HG03064 (cell line): ENCODE results near the gene KATNAL1.

ENCODE experiments used
- ATAC-seq: cut with Tn5 transposase; IDR thresholded peaks from one replicate; pipeline ENCODE4 v1.9.1; 2021; ENCODE audit warnings: low read depth; ENCODE audit not compliant: unreplicated experiment

Gene KATNAL1

DNA sequence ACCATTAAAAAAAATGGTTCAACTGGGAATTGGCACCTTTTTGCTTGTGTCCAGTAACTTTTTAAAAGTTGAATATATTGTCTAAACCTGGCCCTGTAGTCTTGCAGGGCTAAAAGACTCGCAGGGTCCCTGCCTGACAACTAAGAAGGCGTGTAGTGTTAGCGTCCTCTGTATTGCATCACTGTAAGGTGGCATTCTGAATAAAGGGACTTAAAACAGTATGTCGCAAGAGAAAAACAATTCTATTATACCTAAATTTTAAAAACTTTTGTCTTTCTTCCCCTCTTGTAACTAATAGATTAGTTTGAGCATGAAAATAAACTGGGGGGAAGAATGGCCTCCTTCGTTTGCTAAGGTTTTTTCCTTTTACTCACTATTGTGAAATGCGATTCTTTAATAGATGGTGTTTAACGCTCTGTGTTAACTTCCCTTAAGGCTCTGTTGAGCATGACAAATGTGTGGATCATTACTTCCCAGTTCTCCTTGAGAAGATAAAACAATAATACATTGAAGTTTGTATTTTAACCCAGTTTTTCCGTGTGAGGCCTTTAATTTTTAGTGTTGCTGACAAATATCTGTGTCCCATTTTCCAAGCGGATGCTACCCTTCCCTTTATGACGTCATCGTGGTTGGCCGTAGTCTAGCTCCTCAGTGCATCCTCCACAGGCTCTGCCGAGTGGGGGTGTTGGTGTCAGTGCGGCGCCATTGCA, 134.6 kb downstream of the KATNAL1 start:
- no peak for ATAC-seq

DNA sequence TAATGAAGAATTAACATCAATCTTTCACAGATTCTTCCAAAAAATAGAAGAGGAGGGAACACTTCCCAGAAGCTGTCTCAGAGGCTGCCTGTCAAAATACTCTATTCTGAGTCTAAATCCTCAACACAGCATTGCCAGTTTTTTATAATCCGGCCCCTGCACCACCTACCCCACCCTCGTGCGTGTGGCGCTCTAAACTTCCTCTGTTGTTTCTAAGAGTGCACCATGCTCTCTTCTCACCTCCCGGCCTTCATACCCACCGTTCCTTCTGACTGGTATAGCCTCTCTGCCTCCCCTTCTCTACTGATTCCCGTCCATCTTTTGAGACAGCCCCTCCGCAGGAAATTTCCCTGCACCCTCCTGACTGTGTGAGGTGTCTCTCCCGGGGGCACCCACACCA, 136.8 kb downstream of the KATNAL1 start:
- no peak for ATAC-seq

DNA sequence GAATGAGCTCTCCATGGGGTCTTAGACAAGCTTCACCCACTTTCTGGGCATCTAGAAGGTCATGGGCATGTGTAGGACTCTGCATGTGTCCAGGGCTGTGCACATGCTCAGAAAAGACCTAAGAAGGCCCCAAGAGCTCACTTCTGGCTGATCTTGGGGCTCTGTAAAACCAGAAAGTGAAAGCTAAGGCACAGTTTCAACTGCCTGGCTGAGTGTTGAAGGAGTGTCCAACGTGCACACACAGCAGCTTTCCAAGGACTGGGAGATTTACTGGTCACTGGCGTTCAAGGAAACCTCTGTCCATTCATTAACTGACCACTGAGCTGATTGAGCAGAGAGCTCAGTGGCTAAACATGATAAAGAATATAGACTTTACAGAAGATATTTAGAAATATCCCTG, 137.9 kb downstream of the KATNAL1 start:
- no peak for ATAC-seq

DNA sequence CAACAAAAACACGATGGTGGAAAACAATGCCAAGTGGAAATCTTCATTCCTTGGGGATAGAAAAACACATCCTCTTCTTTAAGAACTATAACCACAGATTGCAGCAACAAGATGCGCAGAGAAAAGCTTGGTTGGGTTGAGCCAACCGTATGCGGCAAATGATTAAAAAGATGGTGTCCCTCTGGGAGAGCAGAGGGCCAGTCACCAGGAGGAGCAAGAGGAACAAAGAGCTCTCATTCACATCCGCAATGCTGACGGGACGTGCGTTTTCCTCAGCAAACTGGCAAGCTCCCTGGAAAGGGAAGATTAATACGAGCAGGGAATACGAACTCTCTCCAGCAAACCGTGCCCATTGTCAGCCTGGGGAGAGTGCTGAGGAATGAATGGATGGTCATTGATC, 141.6 kb downstream of the KATNAL1 start:
- ATAC-seq: no peak

DNA sequence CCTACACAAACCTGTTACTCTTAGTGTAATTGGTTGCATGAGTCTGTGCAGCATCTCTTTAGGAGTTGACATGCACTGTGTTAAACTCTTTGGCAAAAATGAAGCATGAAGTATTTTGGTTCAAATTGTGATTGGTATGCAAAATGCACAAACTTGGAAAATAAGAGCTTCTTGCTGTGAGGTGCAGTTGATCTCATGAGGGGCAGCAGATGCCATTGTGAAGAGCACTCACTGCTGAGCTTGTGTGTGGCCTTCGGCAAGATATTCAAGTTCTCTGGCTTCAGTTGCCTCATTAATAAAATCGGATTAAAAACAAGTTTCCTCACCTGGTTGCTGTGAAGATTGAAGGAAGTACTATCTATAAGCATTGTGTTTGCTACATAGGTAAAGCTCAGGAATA, 142.3 kb downstream of the KATNAL1 start:
- ATAC-seq: no peak

DNA sequence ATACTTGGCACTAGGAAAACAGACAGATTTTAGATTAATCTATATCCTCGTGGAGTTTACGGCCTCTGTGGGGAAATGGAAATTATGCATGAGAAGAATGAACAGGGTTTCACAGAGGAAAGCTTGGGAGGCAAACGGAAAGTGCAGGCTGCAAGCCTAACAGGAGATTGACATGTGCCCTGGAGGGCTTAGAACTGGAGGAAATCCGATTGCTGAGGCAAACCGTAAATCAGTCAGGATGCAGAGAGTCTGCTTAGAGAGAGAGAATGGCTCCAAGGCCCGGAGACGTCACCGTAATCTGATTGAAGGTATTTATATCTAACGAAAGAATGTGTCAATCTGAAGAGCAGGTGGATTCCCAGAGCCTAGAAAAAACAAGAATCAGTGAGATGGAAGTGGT, 143.2 kb downstream of the KATNAL1 start:
- no peak for ATAC-seq

DNA sequence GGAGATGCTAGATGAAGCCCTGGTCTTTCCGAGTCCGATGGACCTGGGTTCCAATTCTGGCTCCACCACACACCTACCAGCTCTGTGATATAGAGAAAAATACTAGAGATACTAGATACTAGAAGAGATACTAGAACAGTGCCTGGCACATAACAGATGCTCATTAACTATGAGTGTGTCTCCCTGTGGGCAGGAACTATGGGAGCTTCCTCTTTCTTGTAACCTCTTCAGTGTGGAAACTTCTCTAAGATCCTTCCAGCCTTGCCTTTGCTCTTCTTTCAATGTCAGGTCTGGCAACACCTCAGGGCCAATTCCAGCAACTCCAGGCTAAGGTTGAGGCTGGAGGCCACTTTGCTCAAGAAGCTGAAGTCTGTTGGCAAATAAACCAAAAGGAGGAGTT, 143.9 kb downstream of the KATNAL1 start:
- ATAC-seq: no peak

DNA sequence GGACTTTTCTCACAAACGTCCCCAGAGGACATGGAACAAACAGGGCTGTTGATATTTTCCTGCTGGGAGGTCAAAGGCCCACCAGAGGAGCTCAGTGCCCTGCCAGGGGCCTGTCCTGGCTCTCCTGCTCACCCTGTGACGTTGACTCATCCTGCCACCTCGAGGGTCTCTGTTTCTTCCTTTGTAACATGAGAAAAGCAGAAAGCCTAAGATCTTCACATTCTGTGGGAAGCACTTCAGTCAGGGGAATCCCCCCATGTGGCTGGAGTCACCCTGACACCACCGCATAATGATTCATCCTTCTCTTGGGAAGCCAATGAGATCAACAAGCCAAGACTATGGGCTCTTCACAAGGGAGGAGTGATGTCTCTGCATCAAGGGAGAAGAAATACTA, 147.9 kb downstream of the KATNAL1 start:
- ATAC-seq: no peak

DNA sequence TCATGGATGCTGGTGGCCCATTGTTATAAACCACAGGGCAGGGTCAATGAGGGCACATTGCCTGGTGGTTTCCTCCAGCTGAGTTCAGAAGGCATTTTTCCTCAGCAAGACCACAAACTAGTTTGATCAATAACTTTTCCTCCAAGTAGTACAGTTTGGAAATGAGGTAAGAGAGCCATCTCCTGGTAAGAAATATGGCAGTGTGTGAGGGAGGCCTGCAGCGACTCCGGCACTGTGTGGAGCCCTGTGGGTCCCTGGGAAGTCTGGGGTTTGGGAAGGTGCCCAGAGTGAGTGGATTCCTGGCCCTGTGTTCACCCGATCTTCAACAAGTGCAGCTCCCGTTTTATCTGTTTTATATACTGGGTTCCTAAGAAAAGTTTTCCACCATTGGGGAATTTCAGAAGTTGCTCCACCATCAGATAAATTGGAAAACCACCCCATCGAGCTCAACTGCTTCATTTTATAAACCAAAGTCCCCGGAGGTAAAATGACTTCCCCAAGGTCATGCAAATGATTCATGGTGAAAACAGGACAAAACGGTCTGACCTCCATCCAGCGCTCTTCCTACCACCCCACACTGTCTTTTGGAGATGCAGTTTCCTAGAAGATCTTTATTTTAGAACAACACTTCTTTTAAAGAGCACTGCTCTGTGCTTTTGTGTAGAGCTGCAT, 148.4 kb downstream of the KATNAL1 start:
- ATAC-seq: no peak

DNA sequence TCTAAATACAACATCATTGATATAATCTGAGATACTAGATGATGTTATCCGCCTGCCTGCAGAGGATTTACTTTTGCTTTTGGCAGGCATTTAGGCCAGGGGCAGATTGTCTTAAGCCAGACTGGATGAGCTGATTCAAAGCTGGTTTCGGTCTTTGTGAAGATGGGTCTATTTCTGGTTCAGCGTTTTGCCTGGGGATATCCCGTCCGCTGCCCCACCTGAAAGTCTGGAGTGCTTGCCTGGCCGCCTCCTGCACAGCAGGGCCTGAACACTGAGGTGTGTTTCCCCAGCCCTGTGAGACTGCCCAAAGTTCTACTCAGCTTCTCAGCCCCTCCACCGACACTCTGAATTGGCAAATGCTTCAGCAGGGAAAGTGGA, 149.7 kb downstream of the KATNAL1 start:
- ATAC-seq: peak; percentile 50

DNA sequence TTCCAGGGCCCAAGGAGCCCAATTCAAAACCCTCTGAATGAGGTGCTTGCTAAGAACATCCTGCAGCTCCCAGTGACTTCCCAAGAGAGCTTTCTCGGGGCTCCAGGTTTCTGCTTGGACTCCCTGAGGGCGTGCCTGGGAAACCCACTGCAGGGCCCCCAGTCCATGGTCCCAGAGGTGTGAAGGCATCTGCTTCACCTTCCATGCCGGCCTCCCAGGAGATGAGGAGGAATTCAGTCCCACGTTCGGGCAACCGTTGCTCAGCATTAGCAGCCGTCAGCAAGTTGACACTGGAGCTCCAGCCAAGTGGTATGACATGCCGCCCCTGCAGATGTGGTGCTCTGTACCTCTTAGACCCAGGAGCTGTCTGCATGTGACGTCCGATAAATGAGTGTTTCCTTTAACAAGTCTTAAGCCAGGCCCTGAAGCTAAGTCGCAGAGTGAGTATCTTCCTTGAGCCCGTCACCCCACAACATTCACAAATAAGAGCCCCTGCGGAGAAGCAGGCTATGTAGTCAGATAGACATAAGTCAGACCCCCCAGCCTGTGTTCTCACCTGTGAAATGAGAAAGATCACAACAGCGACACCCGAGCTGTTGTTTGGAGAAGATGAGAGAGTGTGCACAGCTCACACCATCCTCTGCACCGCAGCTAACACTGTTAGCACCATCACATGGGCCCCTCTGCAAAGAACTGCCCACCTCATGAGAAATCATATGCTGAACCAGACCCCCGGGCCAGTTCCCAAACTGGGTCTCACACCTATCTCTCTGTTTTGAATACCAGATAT, 150.3 kb downstream of the KATNAL1 start:
- no peak for ATAC-seq

DNA sequence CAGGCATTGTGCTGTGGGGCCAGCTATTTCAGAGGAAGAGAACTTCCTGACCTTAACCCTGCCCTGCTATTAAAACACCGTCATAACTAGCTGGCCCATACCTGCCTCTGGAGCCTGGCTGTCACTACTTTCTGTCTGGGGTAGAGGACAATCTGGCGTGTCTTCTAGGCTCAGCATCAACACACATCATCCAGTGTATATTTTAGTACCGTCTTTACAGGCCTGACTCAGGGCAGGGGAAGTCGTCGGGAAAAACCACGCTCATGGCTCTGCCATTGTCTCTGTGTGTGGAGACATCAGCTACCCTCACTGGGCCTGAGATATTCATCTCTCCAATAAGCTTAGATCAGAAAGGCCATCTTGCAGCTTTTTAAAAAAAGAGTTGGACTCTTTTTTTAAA, 151.1 kb downstream of the KATNAL1 start:
- no peak for ATAC-seq

DNA sequence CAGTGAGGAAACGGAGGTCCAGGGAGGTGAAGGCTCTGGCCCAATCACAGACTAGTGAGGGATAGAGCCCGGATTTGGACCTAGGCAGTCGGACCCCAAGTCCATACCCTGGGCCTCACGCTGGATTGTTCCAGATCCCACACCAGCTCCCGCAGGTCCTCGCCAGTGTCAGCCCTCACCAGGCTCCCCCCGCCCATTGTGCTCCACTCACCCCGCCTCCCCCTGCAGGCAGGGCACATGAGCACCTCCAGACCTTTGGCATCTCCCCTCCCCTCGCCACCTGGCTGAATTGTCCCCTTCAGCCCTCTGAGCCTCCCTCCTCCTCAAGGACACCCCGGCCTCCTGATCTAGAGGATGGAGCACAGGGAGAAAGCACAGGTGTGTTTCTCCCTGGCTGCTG, 152.4 kb downstream of the KATNAL1 start:
- ATAC-seq: no peak

DNA sequence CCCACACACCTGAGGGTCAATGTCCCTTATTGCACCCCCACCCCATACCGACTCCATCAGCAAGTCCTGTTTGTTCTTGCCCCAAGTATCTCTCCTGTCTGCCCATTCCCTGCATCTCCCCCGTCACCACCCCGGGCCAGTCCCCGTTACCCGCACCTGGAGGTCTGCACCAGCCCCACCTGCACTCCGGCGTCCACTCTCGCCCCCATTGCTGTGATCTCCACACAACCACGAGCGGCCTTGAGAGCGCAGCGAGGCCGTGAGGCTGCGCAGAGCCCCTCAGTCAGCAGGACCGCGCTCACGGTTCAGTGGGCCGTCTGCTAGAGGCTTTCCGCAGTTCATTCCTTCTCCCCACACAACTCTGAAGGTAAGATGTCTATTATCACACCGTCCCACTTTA, 152.8 kb downstream of the KATNAL1 start:
- no peak for ATAC-seq

DNA sequence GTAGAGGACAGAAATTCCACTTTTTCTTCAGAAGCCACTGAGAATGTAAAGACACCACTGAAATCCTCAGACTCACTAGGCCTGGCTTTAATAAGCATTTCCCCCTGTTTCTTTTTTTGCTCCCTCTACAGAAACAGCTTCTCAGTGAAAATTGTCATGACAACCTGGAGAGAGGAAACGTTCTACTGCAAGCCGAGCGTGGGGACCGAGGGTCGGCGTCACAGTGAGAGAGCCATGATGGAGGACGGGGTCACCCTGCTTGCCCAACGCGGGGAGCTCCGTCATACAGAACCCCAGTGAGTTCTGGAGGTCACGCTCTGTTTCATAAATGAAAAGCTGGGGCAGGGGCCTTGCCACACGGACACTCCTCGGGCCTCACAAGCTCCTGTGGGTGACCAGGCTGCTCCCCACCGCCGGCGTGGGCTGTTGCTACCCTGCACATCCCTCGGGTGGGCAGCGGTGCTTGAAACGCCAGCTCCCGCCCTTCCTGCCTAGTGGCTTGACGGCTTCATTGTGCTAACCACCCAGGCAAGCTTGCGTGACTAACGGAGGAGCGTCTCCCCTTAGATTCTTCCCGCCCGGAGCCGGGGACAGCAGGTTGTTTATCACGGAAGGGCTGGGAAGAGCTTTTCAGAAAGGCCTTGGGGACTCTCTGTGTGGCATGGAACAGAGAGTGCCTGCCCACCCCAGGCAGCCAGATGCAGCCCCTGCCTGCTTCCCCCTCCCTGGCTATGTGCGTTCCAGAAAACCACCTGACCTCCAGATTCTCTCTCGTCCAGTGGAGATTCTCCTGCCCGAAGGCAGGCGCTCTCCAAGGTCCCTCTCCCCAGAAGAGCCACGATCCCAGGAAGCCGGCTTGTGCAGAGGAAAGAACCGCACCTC, 153.6 kb downstream of the KATNAL1 start:
- ATAC-seq: no peak
